Smooth muscle cell (in vitro differentiated cells): ENCODE measurements around the gene IGFL2. TPM values are rescaled to one million over a fixed set of nuclear protein-coding genes. Genes with fewer than 3 reads are reported as not detected.
"Not testable (repeated sequence)": the region's sequence is repeated elsewhere in the genome, so short reads cannot be mapped to it uniquely, and the experiment has no call there.

ENCODE experiments used
- DNase-seq: peaks from one replicate; lab custom pipeline; 2025; ENCODE audit not compliant: unreplicated experiment; lab: John Stamatoyannopoulos, UW
- H2AFZ ChIP-seq: fragments of 200-600 bp; sonication (generic); 2 replicates; pipeline ENCODE4 v1.6.0; 2016; ENCODE audit warnings: antibody characterized with exemption, low read depth, mild to moderate bottlenecking
- H3F3A ChIP-seq: fragments of 200-600 bp; sonication (generic); 2 replicates; pipeline ENCODE4 v1.6.0; 2017; ENCODE audit warnings: antibody characterized with exemption, low read depth
- H3K27ac ChIP-seq: fragments of 200-600 bp; sonication (generic); 2 replicates; pipeline ENCODE4 v1.5.1; 2016; ENCODE audit warnings: low read depth, mild to moderate bottlenecking
- H3K27me3 ChIP-seq: fragments of 200-600 bp; sonication (generic); 2 replicates; pipeline ENCODE4 v1.6.1; 2016; ENCODE audit warnings: low read depth, mild to moderate bottlenecking
- H3K36me3 ChIP-seq: fragments of 200-600 bp; sonication (generic); 2 replicates; pipeline ENCODE4 v1.5.1; 2016; ENCODE audit warnings: low read depth
- H3K4me1 ChIP-seq: fragments of 200-600 bp; sonication (generic); 2 replicates; pipeline ENCODE4 v1.5.1; 2016; ENCODE audit warnings: low read depth
- H3K4me2 ChIP-seq: fragments of 200-600 bp; sonication (generic); 2 replicates; pipeline ENCODE4 v1.6.0; 2016; ENCODE audit warnings: mild to moderate bottlenecking
- H3K4me3 ChIP-seq: fragments of 200-600 bp; sonication (generic); 2 replicates; pipeline ENCODE4 v1.5.1; 2016; ENCODE audit warnings: mild to moderate bottlenecking
- H3K79me2 ChIP-seq: fragments of 200-600 bp; sonication (generic); 2 replicates; pipeline ENCODE4 v1.6.0; 2016; ENCODE audit warnings: low read depth, mild to moderate bottlenecking
- H3K9ac ChIP-seq: fragments of 200-600 bp; sonication (generic); 2 replicates; pipeline ENCODE4 v1.6.0; 2016; ENCODE audit warnings: low read depth
- H3K9me3 ChIP-seq: fragments of 200-600 bp; sonication (generic); replicated peaks from 2 replicates; pipeline ENCODE4 v1.5.1; 2016; ENCODE audit warnings: low read depth
- H4K20me1 ChIP-seq: fragments of 200-600 bp; sonication (generic); 2 replicates; pipeline ENCODE4 v1.6.0; 2016; ENCODE audit warnings: low read depth
- WGBS: methylation state at CpG from one replicate; pipeline ENCODE4 v1.1.7; 2016; ENCODE audit warnings: low lambda C conversion rate; 5-methylcytosine and 5-hydroxymethylcytosine counted together
- polyA plus RNA-seq: library from polyadenylated mRNA; unstranded; fragments of >200 nt; fragmentation: Nextera tagmentation; extraction: Ambion mirVana; gene quantifications from 2 replicates; pipeline ENCODE4 v1.2.1, GENCODE V29; 2016
- total RNA-seq: library from RNA; depleted of rRNA; stranded (reverse); fragments of >200 nt; gene quantifications from 2 replicates; pipeline ENCODE4 v1.2.3, GENCODE V29; 2014
- TF ChIP-seq, protein P1 (sequence below): fragments of 200-600 bp; sonication (generic); IDR thresholded peaks from 2 replicates; pipeline ENCODE4 v1.5.1; 2017; ENCODE audit warnings: borderline replicate concordance, mild to moderate bottlenecking, antibody characterized with exemption; ENCODE audit not compliant: insufficient read depth, poor library complexity, severe bottlenecking

IGFL2 gene
- total and polyA plus RNA-seq, 2 experiments from 2014 or later: 126 to 164 TPM

DNA sequence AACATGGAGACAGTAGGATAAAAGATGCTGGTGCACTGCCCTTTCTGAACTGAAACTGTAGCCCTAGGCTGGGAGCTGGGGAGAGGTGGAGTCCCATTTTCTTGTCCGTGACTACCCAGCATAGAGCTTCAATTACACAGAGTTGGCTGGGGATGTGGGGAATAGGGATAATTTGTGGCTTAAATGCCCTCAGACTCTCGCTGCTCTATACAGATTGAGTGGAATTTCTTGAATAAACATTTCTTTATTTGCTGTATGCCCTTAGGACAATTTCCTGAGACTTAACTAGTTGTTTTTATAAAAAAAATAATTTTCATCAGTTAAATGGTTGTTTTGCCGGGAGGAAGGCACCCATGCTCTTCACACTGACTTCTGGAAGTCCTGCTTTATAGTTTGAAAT lies 7.2 kb downstream of the IGFL2 start:
- Histone ChIP-seq H3K4me2 (no peak overlapping the region), H3K27ac (no peak overlapping the region), H4K20me1 (no peaks in the 10 kb centered on the region), H3K9ac (no peak overlapping the region), H2AFZ (no peak overlapping the region), H3K79me2 (no peaks in the 10 kb centered on the region), H3K27me3 (no peaks in the 10 kb centered on the region), H3K9me3 (no peaks in the 10 kb centered on the region), H3K4me3 (no peak overlapping the region), H3K4me1 (no peaks in the 10 kb centered on the region), H3K36me3 (no peaks in the 10 kb centered on the region), H3F3A (no peaks in the 10 kb centered on the region)
- DNase-seq: no peak
- TF ChIP-seq, protein P1, sequence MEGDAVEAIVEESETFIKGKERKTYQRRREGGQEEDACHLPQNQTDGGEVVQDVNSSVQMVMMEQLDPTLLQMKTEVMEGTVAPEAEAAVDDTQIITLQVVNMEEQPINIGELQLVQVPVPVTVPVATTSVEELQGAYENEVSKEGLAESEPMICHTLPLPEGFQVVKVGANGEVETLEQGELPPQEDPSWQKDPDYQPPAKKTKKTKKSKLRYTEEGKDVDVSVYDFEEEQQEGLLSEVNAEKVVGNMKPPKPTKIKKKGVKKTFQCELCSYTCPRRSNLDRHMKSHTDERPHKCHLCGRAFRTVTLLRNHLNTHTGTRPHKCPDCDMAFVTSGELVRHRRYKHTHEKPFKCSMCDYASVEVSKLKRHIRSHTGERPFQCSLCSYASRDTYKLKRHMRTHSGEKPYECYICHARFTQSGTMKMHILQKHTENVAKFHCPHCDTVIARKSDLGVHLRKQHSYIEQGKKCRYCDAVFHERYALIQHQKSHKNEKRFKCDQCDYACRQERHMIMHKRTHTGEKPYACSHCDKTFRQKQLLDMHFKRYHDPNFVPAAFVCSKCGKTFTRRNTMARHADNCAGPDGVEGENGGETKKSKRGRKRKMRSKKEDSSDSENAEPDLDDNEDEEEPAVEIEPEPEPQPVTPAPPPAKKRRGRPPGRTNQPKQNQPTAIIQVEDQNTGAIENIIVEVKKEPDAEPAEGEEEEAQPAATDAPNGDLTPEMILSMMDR: no peak
- 80% methylated on average over 3 of the region's 3 CpGs for WGBS

DNA sequence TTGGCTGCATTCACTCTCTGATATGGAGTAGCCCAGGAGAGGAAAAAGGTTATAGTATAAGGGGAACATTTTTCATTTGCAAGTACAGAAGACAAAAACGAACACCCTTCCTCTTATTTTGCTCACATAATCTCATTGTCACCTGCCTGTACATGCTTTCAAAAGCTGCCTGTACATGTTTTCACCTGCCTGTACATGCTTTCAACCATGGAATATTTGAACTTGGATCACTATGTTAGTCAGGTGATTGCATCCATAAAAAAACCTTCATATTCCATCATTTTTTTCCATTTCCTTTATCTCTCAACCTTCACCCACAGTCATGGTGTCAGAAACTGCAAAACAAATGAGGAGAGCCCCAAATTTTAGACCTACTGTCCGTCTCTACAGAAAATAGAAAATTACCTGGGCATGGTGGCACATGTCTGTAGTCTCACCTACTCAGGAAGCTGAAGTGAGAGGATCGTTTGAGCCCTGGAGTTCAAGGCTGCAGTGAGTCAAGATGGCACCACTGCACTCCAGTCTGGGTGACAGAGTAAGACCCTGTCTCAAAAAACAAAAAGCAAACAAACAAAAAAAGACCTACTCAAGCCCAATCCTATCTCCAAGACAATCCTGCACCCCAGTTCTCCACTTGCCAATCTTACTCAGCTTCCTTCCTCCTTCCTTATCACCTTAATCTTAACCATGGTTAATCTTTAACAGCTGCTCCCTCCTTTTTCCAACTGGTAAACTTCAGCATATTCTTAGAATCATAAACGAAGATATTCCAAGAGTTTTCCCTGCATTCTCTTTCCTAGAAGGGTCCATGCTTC lies 11.6 kb downstream of the IGFL2 start:
- no peaks in the 10 kb centered on the region for H4K20me1 ChIP-seq
- H3F3A ChIP-seq: no peaks in the 10 kb centered on the region
- TF ChIP-seq, protein P1: no peak
- no peak overlapping the region for H2AFZ ChIP-seq
- no peak overlapping the region for H3K27ac ChIP-seq
- no peak for DNase-seq
- 80% methylated on average over 4 of the region's 4 CpGs for WGBS
- H3K27me3 ChIP-seq: no peaks in the 10 kb centered on the region
- no peak overlapping the region for H3K9ac ChIP-seq
- H3K36me3 ChIP-seq: peaks cover 4% of the 10 kb centered on the region
- no peaks in the 10 kb centered on the region for H3K79me2 ChIP-seq
- H3K9me3 ChIP-seq: no peaks in the 10 kb centered on the region
- no peaks in the 10 kb centered on the region for H3K4me1 ChIP-seq
- no peak overlapping the region for H3K4me2 ChIP-seq
- no peak overlapping the region for H3K4me3 ChIP-seq

DNA sequence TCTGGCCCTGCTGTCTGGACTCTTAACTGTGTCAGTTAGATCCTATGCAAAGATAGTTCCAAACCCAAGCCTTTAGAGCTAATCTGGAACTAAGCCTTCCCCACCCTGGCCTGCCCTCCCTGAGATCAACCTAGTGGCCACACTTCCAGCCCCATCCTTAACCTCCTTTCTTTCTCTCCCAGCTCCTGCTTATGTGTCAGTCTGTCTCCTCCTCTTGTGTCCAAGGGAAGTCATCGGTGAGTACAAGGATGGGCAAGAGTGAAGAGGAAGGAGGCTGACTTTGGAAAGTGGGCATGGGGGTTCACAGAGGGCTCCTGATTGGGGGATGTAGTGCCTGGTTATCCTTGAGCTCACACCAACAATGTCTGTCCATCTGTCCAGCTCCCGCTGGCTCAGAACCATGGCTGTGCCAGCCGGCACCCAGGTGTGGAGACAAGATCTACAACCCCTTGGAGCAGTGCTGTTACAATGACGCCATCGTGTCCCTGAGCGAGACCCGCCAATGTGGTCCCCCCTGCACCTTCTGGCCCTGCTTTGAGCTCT lies 12.3 kb downstream of the IGFL2 start:
- TF ChIP-seq, protein P1: no peak
- no peak overlapping the region for H2AFZ ChIP-seq
- H3K79me2 ChIP-seq: no peaks in the 10 kb centered on the region
- H3K9ac ChIP-seq: no peak overlapping the region
- H3K27me3 ChIP-seq: no peaks in the 10 kb centered on the region
- 96% methylated on average over 7 of the region's 7 CpGs for WGBS
- no peaks in the 10 kb centered on the region for H3F3A ChIP-seq
- H3K4me2 ChIP-seq: no peak overlapping the region
- H3K27ac ChIP-seq: no peak overlapping the region
- no peaks in the 10 kb centered on the region for H4K20me1 ChIP-seq
- H3K4me3 ChIP-seq: no peak overlapping the region
- no peaks in the 10 kb centered on the region for H3K9me3 ChIP-seq
- no peaks in the 10 kb centered on the region for H3K4me1 ChIP-seq
- DNase-seq: no peak
- H3K36me3 ChIP-seq: peaks cover 4% of the 10 kb centered on the region

GRCh38 chr19:46161642-46162257 lies 13.7 kb downstream of the IGFL2 start:
- not testable (repeated sequence) for H2AFZ ChIP-seq, H3F3A ChIP-seq, H3K27ac ChIP-seq, H3K27me3 ChIP-seq, H4K20me1 ChIP-seq, H3K79me2 ChIP-seq, H3K9me3 ChIP-seq, DNase-seq, H3K4me2 ChIP-seq, H3K4me1 ChIP-seq, H3K36me3 ChIP-seq, H3K4me3 ChIP-seq, H3K9ac ChIP-seq
- WGBS: 93% methylated on average over 2 of the region's 2 CpGs
